Activated CD8-positive, alpha-beta memory T cell treated with anti-CD3 and anti-CD28 coated beads, Interleukin-2, amount 50 U/mL, for 1 hour (primary cell): Measurements from ENCODE around the gene CERS5.
"Not testable (repeated sequence)": the region's sequence is repeated elsewhere in the genome, so short reads cannot be mapped to it uniquely, and the experiment has no call there.

Experiments
- DNase-seq: peaks from one replicate; pipeline ENCODE4 v3.0.0-alpha.2; 2020; ENCODE audit errors: extremely low read depth

CERS5 gene

GRCh38 chr12:50186681-50187080, 19.5 kb upstream of the CERS5 start:
- no peak for DNase-seq

- no peak for DNase-seq
Measured at GRCh38 chr12:50185970-50186663, 18.9 kb upstream of the CERS5 start.

GRCh38 chr12:50185301-50185895, 18.2 kb upstream of the CERS5 start:
- DNase-seq = no peak

GRCh38 chr12:50184261-50184660, 17.1 kb upstream of the CERS5 start:
- no peak for DNase-seq

- no peak for DNase-seq
Measured at GRCh38 chr12:50182461-50182860, 15.3 kb upstream of the CERS5 start.

GRCh38 chr12:50181691-50182090, 14.5 kb upstream of the CERS5 start:
- no peak for DNase-seq

GRCh38 chr12:50175716-50176026, 8.5 kb upstream of the CERS5 start:
- no peak for DNase-seq

- DNase-seq = no peak
Measured at GRCh38 chr12:50174971-50175715, 8.0 kb upstream of the CERS5 start.

GRCh38 chr12:50166799-50167048, 445 bp downstream of the CERS5 start:
- no peak for DNase-seq

- no peak for DNase-seq
Measured at GRCh38 chr12:50164963-50165362, 2.2 kb downstream of the CERS5 start.

GRCh38 chr12:50162230-50162629, 4.9 kb downstream of the CERS5 start:
- no peak for DNase-seq

GRCh38 chr12:50160643-50161042, 6.5 kb downstream of the CERS5 start:
- no peak for DNase-seq

- no peak for DNase-seq
Measured at GRCh38 chr12:50157259-50157658, 9.9 kb downstream of the CERS5 start.

GRCh38 chr12:50156641-50157040, 10.5 kb downstream of the CERS5 start:
- no peak for DNase-seq

GRCh38 chr12:50154947-50155346, 12.2 kb downstream of the CERS5 start:
- not testable (repeated sequence) for DNase-seq

GRCh38 chr12:50151047-50151687, 16.0 kb downstream of the CERS5 start:
- no peak for DNase-seq

GRCh38 chr12:50149311-50149710, 17.9 kb downstream of the CERS5 start:
- no peak for DNase-seq

- DNase-seq = not testable (repeated sequence)
Measured at GRCh38 chr12:50148011-50148410, 19.2 kb downstream of the CERS5 start.

GRCh38 chr12:50147281-50147680, 19.9 kb downstream of the CERS5 start:
- no peak for DNase-seq

- no peak for DNase-seq
Measured at GRCh38 chr12:50145439-50145838, 21.7 kb downstream of the CERS5 start.

- DNase-seq = no peak
Measured at GRCh38 chr12:50142993-50143392, 24.2 kb downstream of the CERS5 start.

- DNase-seq = no peak
Measured at GRCh38 chr12:50132505-50133135, 34.5 kb downstream of the CERS5 start.

GRCh38 chr12:50129290-50129689, 37.9 kb downstream of the CERS5 start:
- no peak for DNase-seq
